ENCODE results near the gene KCNQ5.

KCNQ5 gene

GRCh38 chr6:73078333-73078862 is 456.5 kb downstream of the KCNQ5 start:
- no peak for DNase-seq

GRCh38 chr6:73078908-73079610 is 457.2 kb downstream of the KCNQ5 start:
- no peak for DNase-seq

GRCh38 chr6:73079611-73079955 is 457.7 kb downstream of the KCNQ5 start:
- no peak for DNase-seq

- DNase-seq = no peak
These were observed 458.1 kb downstream of the KCNQ5 start for GRCh38 chr6:73079978-73080377.

- DNase-seq = no peak
These were observed 460.1 kb downstream of the KCNQ5 start for GRCh38 chr6:73081955-73082354.

- no peak for DNase-seq
These were observed 462.0 kb downstream of the KCNQ5 start for GRCh38 chr6:73083886-73084285.

GRCh38 chr6:73085443-73085871 is 463.6 kb downstream of the KCNQ5 start:
- DNase-seq = no peak

GRCh38 chr6:73086726-73087125 is 464.9 kb downstream of the KCNQ5 start:
- DNase-seq = no peak

- DNase-seq = no peak
These were observed 466.4 kb downstream of the KCNQ5 start for GRCh38 chr6:73088138-73088813.

- DNase-seq = no peak
These were observed 483.1 kb downstream of the KCNQ5 start for GRCh38 chr6:73104921-73105320.

GRCh38 chr6:73107016-73107415 is 485.2 kb downstream of the KCNQ5 start:
- no peak for DNase-seq

GRCh38 chr6:73108949-73109348 is 487.1 kb downstream of the KCNQ5 start:
- DNase-seq = no peak

- DNase-seq = no peak
These were observed 487.8 kb downstream of the KCNQ5 start for GRCh38 chr6:73109659-73110058.

GRCh38 chr6:73116330-73116729 is 494.5 kb downstream of the KCNQ5 start:
- no peak for DNase-seq

- no peak for DNase-seq
These were observed 499.6 kb downstream of the KCNQ5 start for GRCh38 chr6:73121421-73121993.

GRCh38 chr6:73123632-73124329 is 501.9 kb downstream of the KCNQ5 start:
- DNase-seq = no peak

- DNase-seq = peak; percentile 65
These were observed 508.0 kb downstream of the KCNQ5 start for GRCh38 chr6:73129653-73130443.

- no peak for DNase-seq
These were observed 509.8 kb downstream of the KCNQ5 start for GRCh38 chr6:73131706-73132105.

GRCh38 chr6:73134588-73134987 is 512.7 kb downstream of the KCNQ5 start:
- no peak for DNase-seq

- DNase-seq = no peak
These were observed 518.0 kb downstream of the KCNQ5 start for GRCh38 chr6:73139681-73140383.

GRCh38 chr6:73143551-73143950 is 521.7 kb downstream of the KCNQ5 start:
- DNase-seq = no peak

GRCh38 chr6:73144516-73144915 is 522.7 kb downstream of the KCNQ5 start:
- no peak for DNase-seq
